ENCODE measurements around the gene TGDS.
"Not testable (repeated sequence)": the region's sequence is repeated elsewhere in the genome, so short reads cannot be mapped to it uniquely, and the experiment has no call there.

TGDS gene

DNA sequence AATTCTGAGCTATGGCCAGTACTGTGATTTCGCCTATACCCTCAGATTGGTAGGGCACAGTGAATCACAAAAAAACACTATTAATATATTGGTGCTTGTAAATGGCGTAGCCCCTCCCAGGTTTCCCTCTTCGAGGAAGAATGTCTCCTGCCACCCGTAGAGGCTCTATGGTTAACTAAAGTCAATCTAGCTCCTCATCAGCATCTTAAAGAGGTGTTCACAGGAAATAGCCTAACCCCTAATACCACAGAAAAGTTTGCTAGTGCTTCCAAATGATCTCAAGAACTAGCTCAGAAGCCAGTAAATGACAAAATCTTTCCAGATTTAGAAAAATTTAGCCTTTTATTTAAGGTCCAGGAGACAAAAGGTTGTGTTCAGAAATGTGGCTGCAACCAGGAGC is 60.2 kb downstream of the TGDS start:
- Histone ChIP-seq H3K27ac (ENCODE audit: low read length) (no peak overlapping the region), H4K20me1 (ENCODE audit: insufficient read depth, low read length) (no peaks in the 10 kb centered on the region), H3K4me1 (ENCODE audit: low read length) (no peaks in the 10 kb centered on the region), H3F3A (ENCODE audit: insufficient read depth, low read length) (no peaks in the 10 kb centered on the region), H3K4me2 (ENCODE audit: low read depth, low read length) (no peak overlapping the region), H3K9ac (ENCODE audit: low read length) (no peak overlapping the region), H2AFZ (ENCODE audit: low read length) (no peak overlapping the region), H3K9me3 (replicated peaks; ENCODE audit: insufficient read depth, low read length) (no peaks in the 10 kb centered on the region), H3K9me2 (replicated peaks; ENCODE audit: insufficient read depth, low read length) (no peaks in the 10 kb centered on the region), H3K36me3 (replicated peaks; ENCODE audit: insufficient read depth, low read length) (no peaks in the 10 kb centered on the region), H3K4me3 (ENCODE audit: low read length) (no peak overlapping the region), H3K27me3 (replicated peaks; ENCODE audit: insufficient read depth, low read length) (no peaks in the 10 kb centered on the region), H3K79me2 (ENCODE audit: low read length) (no peaks in the 10 kb centered on the region)
- no peak for DNase-seq
- no peak for TF ChIP-seq EZH2phosphoT487 (IDR thresholded peaks at IDR 0.05; ENCODE audit: low read length)
- TF ChIP-seq, protein P1, sequence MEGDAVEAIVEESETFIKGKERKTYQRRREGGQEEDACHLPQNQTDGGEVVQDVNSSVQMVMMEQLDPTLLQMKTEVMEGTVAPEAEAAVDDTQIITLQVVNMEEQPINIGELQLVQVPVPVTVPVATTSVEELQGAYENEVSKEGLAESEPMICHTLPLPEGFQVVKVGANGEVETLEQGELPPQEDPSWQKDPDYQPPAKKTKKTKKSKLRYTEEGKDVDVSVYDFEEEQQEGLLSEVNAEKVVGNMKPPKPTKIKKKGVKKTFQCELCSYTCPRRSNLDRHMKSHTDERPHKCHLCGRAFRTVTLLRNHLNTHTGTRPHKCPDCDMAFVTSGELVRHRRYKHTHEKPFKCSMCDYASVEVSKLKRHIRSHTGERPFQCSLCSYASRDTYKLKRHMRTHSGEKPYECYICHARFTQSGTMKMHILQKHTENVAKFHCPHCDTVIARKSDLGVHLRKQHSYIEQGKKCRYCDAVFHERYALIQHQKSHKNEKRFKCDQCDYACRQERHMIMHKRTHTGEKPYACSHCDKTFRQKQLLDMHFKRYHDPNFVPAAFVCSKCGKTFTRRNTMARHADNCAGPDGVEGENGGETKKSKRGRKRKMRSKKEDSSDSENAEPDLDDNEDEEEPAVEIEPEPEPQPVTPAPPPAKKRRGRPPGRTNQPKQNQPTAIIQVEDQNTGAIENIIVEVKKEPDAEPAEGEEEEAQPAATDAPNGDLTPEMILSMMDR (IDR thresholded peaks at IDR 0.05; ENCODE audit: low read length): no peak
- no peak for TF ChIP-seq EZH2 (optimal IDR thresholded peaks at IDR 0.05; ENCODE audit: low read depth, low read length)

DNA sequence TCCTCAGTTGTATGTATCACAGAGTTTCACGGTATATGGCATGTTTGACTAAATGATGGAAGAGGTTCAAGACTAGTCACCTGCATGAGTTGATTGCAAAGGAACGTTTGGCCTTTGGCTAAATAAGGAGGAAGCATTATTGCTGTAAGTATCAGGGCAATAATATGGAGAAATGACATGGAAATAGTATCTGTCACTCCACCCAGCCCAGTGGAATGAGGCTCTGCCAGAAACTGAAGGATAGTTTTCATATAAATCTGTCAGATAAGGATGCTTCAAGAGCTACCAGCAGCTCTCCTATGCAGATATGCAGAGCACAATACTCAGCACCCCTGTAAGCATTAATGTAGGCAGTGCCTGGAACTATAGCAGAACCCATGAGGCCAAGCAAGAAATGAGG is 60.7 kb downstream of the TGDS start:
- TF ChIP-seq EZH2 (optimal IDR thresholded peaks at IDR 0.05; ENCODE audit: low read depth, low read length) (no peak), EZH2phosphoT487 (IDR thresholded peaks at IDR 0.05; ENCODE audit: low read length) (no peak)
- TF ChIP-seq, protein P1 (IDR thresholded peaks at IDR 0.05; ENCODE audit: low read length): no peak
- Histone ChIP-seq H3K9ac (ENCODE audit: low read length) (no peak overlapping the region), H3K27me3 (replicated peaks; ENCODE audit: insufficient read depth, low read length) (no peaks in the 10 kb centered on the region), H3K9me3 (replicated peaks; ENCODE audit: insufficient read depth, low read length) (no peaks in the 10 kb centered on the region), H3K4me2 (ENCODE audit: low read depth, low read length) (no peak overlapping the region), H3K27ac (ENCODE audit: low read length) (no peak overlapping the region), H3K36me3 (replicated peaks; ENCODE audit: insufficient read depth, low read length) (no peaks in the 10 kb centered on the region), H3K79me2 (ENCODE audit: low read length) (no peaks in the 10 kb centered on the region), H3K4me3 (ENCODE audit: low read length) (no peak overlapping the region), H2AFZ (ENCODE audit: low read length) (no peak overlapping the region), H3K4me1 (ENCODE audit: low read length) (no peaks in the 10 kb centered on the region), H3K9me2 (replicated peaks; ENCODE audit: insufficient read depth, low read length) (no peaks in the 10 kb centered on the region), H3F3A (ENCODE audit: insufficient read depth, low read length) (no peaks in the 10 kb centered on the region), H4K20me1 (ENCODE audit: insufficient read depth, low read length) (no peaks in the 10 kb centered on the region)
- DNase-seq: no peak

DNA sequence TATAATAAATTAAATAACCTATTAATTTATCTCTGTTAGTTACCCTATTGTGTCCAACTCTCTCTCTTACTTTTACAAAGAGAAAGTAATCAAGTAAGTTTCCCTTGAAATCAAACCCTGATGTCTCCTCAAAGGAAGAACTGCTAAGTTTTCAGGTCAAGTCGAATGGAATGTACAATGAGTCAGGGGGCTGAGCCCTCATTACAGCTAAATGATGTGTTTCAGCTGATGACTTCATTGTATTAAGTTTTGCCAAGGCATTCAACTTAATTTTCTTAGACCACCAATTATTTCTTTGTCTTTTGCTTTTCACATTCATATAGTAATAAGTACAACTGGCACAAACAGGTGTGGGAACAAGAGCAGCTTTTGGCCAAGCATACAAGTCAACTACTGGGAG is 61.8 kb downstream of the TGDS start:
- Histone ChIP-seq H3K9ac (ENCODE audit: low read length) (no peak overlapping the region), H4K20me1 (ENCODE audit: insufficient read depth, low read length) (no peaks in the 10 kb centered on the region), H3K4me2 (ENCODE audit: low read depth, low read length) (no peak overlapping the region), H3K27me3 (replicated peaks; ENCODE audit: insufficient read depth, low read length) (no peaks in the 10 kb centered on the region), H3F3A (ENCODE audit: insufficient read depth, low read length) (no peaks in the 10 kb centered on the region), H3K4me3 (ENCODE audit: low read length) (no peak overlapping the region), H3K36me3 (replicated peaks; ENCODE audit: insufficient read depth, low read length) (no peaks in the 10 kb centered on the region), H3K9me3 (replicated peaks; ENCODE audit: insufficient read depth, low read length) (no peaks in the 10 kb centered on the region), H3K9me2 (replicated peaks; ENCODE audit: insufficient read depth, low read length) (no peaks in the 10 kb centered on the region), H3K27ac (ENCODE audit: low read length) (no peak overlapping the region), H3K79me2 (ENCODE audit: low read length) (no peaks in the 10 kb centered on the region), H3K4me1 (ENCODE audit: low read length) (no peaks in the 10 kb centered on the region), H2AFZ (ENCODE audit: low read length) (no peak overlapping the region)
- no peak for DNase-seq
- TF ChIP-seq, protein P1 (IDR thresholded peaks at IDR 0.05; ENCODE audit: low read length): no peak
- TF ChIP-seq EZH2phosphoT487 (IDR thresholded peaks at IDR 0.05; ENCODE audit: low read length) (no peak), EZH2 (optimal IDR thresholded peaks at IDR 0.05; ENCODE audit: low read depth, low read length) (no peak)

DNA sequence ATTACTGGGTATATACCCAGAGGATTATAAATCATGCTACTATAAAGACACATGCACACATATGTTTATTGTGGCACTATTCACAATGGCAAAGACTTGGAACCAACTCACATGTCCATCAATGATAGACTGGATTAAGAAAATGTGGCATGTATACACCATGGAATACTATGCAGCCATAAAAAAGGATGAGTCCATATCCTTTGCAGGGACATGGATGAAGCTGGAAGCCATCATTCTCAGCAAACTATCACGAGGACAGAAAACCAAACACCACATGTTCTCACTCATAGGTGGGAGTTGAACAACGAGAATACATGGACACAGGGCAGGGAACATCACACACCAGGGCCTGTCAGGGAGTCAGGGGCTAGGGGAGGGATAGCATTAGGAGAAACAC is 63.7 kb downstream of the TGDS start:
- DNase-seq; H3K79me2 ChIP-seq (ENCODE audit: low read length): not testable (repeated sequence)

DNA sequence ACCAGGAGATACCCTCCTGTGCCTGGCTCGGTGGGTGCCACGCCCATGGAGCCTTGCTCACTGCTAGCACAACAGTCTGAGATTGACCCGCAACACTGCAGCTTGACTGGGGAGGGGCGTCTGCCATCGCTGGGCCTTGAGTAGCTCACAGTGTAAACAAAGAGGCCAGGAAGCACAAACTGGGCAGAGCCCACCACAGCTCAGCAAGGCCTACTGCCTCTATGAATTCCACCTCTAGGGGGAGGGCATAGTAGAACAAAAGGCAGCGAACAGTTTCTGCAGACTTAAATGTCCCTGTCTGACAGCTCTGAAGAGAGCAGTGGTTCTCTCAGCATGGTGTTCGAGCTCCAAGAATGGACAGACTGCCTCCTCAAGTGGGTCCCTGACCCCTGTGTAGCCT is 69.0 kb downstream of the TGDS start:
- DNase-seq; H3K9ac ChIP-seq (ENCODE audit: low read length); H3K4me3 ChIP-seq (ENCODE audit: low read length); H3K36me3 ChIP-seq (replicated peaks; ENCODE audit: insufficient read depth, low read length); H3K79me2 ChIP-seq (ENCODE audit: low read length); H3K9me2 ChIP-seq (replicated peaks; ENCODE audit: insufficient read depth, low read length); H3K9me3 ChIP-seq (replicated peaks; ENCODE audit: insufficient read depth, low read length); H4K20me1 ChIP-seq (ENCODE audit: insufficient read depth, low read length); H3K27ac ChIP-seq (ENCODE audit: low read length); H3K4me1 ChIP-seq (ENCODE audit: low read length); H3K27me3 ChIP-seq (replicated peaks; ENCODE audit: insufficient read depth, low read length); H3F3A ChIP-seq (ENCODE audit: insufficient read depth, low read length); H3K4me2 ChIP-seq (ENCODE audit: low read depth, low read length); H2AFZ ChIP-seq (ENCODE audit: low read length): not testable (repeated sequence)

More for the DNA sequence above, 63.7 kb downstream of the TGDS start:
- H3K4me3 ChIP-seq (ENCODE audit: low read length); H3K4me1 ChIP-seq (ENCODE audit: low read length); H2AFZ ChIP-seq (ENCODE audit: low read length); H3K36me3 ChIP-seq (replicated peaks; ENCODE audit: insufficient read depth, low read length); H3K9ac ChIP-seq (ENCODE audit: low read length); H4K20me1 ChIP-seq (ENCODE audit: insufficient read depth, low read length); H3K4me2 ChIP-seq (ENCODE audit: low read depth, low read length); H3K27me3 ChIP-seq (replicated peaks; ENCODE audit: insufficient read depth, low read length); H3K9me2 ChIP-seq (replicated peaks; ENCODE audit: insufficient read depth, low read length); H3K9me3 ChIP-seq (replicated peaks; ENCODE audit: insufficient read depth, low read length); H3K27ac ChIP-seq (ENCODE audit: low read length); H3F3A ChIP-seq (ENCODE audit: insufficient read depth, low read length): not testable (repeated sequence)

Data from MM.1S (cell line).